Spleen (tissue), 11 donors: Measurements from ENCODE around the gene MANSC4. TPM values are rescaled to one million over a fixed set of nuclear protein-coding genes. Genes with fewer than 3 reads are reported as not detected.

ENCODE experiments used
- DNase-seq: peaks from one replicate; pipeline ENCODE4 v3.0.0-alpha.2; 2020
- H3K27ac ChIP-seq, 8 donors: fragments of 200-600 bp; sonication (generic) in 7 of 8; 1 replicate in 4 of 8; 2 replicates in 4 of 8; pipeline versions ENCODE4 v1.5.0 to v1.8.0; 2016 to 2021; ENCODE audit warnings: inconsistent platforms in 4 of 8, mild to moderate bottlenecking in 4 of 8, moderate library complexity in 1 of 8
- H3K27me3 ChIP-seq, 7 donors: fragments of 200-600 bp; sonication (generic) in 6 of 7; replicated peaks in 1 of 7; 1 replicate in 4 of 7; 2 replicates in 3 of 7; pipeline versions ENCODE4 v1.5.0 to v1.8.0; 2016 to 2021; ENCODE audit warnings: inconsistent platforms in 3 of 7, mild to moderate bottlenecking in 1 of 7
- H3K36me3 ChIP-seq, 6 donors: fragments of 200-600 bp; sonication (generic) in 5 of 6; 1 replicate in 4 of 6; 2 replicates in 2 of 6; pipeline versions ENCODE4 v1.5.0 to v1.8.0; 2016 to 2021; ENCODE audit warnings: inconsistent platforms in 2 of 6
- H3K4me1 ChIP-seq, 6 donors: fragments of 200-600 bp; sonication (generic) in 5 of 6; 1 replicate in 3 of 6; 2 replicates in 3 of 6; pipeline versions ENCODE4 v1.5.0 to v1.8.0; 2016 to 2021; ENCODE audit warnings: inconsistent platforms in 3 of 6
- H3K4me3 ChIP-seq, 8 donors: fragments of 200-600 bp; sonication (generic) in 7 of 8; 1 replicate in 4 of 8; 2 replicates in 4 of 8; pipeline versions ENCODE4 v1.5.0 to v1.8.0; 2016 to 2021; ENCODE audit warnings: inconsistent platforms in 4 of 8, mild to moderate bottlenecking in 4 of 8, moderate library complexity in 2 of 8
- H3K9me3 ChIP-seq, 8 donors: fragments of 200-600 bp; sonication (generic) in 7 of 8; 1 replicate in 4 of 8; 2 replicates in 4 of 8; pipeline versions ENCODE4 v1.5.0 to v1.8.0; 2016 to 2021; ENCODE audit warnings: inconsistent platforms in 4 of 8
- CTCF ChIP-seq, 11 experiments: fragments of 200-600 bp in 7 of 11; fragments of 450-650 bp in 4 of 11; sonication (generic) in 4 of 11; IDR thresholded peaks in 8 of 11; conservative IDR thresholded peaks in 3 of 11; 1 replicate in 7 of 11; 2 replicates in 4 of 11; pipeline versions ENCODE4 v1.4.0 to v1.8.0; 2016 to 2021; ENCODE audit warnings: antibody characterized with exemption in 11 of 11, inconsistent platforms in 4 of 11, mild to moderate bottlenecking in 1 of 11
- POLR2A ChIP-seq, 3 donors: fragments of 450-650 bp; IDR thresholded peaks; one replicate each; pipeline ENCODE4 v1.5.1; 2017; ENCODE audit warnings: antibody characterized with exemption in 3 of 3, mild to moderate bottlenecking in 1 of 3
- POLR2AphosphoS5 ChIP-seq, 3 donors: sonication (generic); formaldehyde crosslinking; IDR thresholded peaks; one replicate each; pipeline ENCODE4 v1.5.1; 2017; ENCODE audit warnings: antibody characterized with exemption in 3 of 3
- WGBS, 5 donors: extraction: QIAGEN DNeasy Blood & Tissue Kit in 3 of 5; methylation state at CpG; one replicate each; pipeline versions ENCODE4 v1.1.5 to v1.1.7; 2013 to 2018; 5-methylcytosine and 5-hydroxymethylcytosine counted together
- intact Hi-C: fragments of 100-400 bp; cut with DNase I; formaldehyde crosslinking; loops from one replicate; pipeline ENCODE4 v1.15.0; 2023; ENCODE audit warnings: low total_unique reads
- polyA plus RNA-seq, 3 donors: library from polyadenylated mRNA; stranded (reverse); fragments of 200-250 nt; gene quantifications; one replicate each; pipeline ENCODE4 v1.2.1, GENCODE V29; 2013
- total RNA-seq, 7 donors: library from RNA; depleted of rRNA in 3 of 7; stranded (reverse); fragments of >200 nt in 3 of 7; fragmentation: NEBNext Ultra II Directional in 4 of 7; extraction: Animal tissue kit (Norgen Biotek cat#: 25700) in 4 of 7; gene quantifications; one replicate each; pipeline versions ENCODE4 v1.1.0 to v1.2.1, GENCODE V29; 2016 to 2021
- donor health status: healthy with polysubstance abuse.
- donor health status: DM: no; HTN: no; CAD: no; lungs with moderate emphysema.
- donor health status: DM: no; HTN: no; CAD: no.
- donor health status: Bipolar disorder and iron deficiency.
- donor health status: healthy.
- donor health status: DM: no; HTN: no; CAD: no.
- donor health status: DM: yes; HTN: yes; CAD: no.

Gene MANSC4
- total and polyA plus RNA-seq, 10 donors, result 0.16 to 0.33 (median 0.24) TPM; not detected in 7

GRCh38 chr12:27777141-27777540 is 2.9 kb downstream of the MANSC4 start:
- TF ChIP-seq POLR2AphosphoS5 (IDR thresholded peaks at IDR 0.05), result no peak
- TF ChIP-seq POLR2A (IDR thresholded peaks at IDR 0.05), result no peak
- TF ChIP-seq CTCF (IDR thresholded peaks at IDR 0.05 in 8 of 11, conservative IDR thresholded peaks at IDR 0.05 in 3 of 11), result no peak
- 90 to 95% (median 94%) methylated on average over 5 of the region's 5 CpGs for whole genome bisulfite sequencing, 5 donors
- H3K27me3 ChIP-seq, result no peaks in the 10 kb centered on the region
- H3K9me3 ChIP-seq, result no peaks in the 10 kb centered on the region
- H3K27ac ChIP-seq, result no peak overlapping the region
- H3K4me3 ChIP-seq, result no peak overlapping the region
- peaks cover 4 to 29% (median 22%) of the 10 kb centered on the region in 6 donors for H3K4me1 ChIP-seq
- intact Hi-C loops, result no loop called here
- DNase-seq, result no peak
- H3K36me3 ChIP-seq, result no peaks in the 10 kb centered on the region

GRCh38 chr12:27772328-27773049 is 7.5 kb downstream of the MANSC4 start:
- no peak for TF ChIP-seq POLR2A (IDR thresholded peaks at IDR 0.05)
- Histone ChIP-seq H3K4me3 (no peak overlapping the region), H3K9me3 (no peaks in the 10 kb centered on the region), H3K27ac (no peak overlapping the region), H3K36me3 (no peaks in the 10 kb centered on the region), H3K27me3 (no peaks in the 10 kb centered on the region), H3K4me1 (no peaks in the 10 kb centered on the region)
- DNase-seq, result no peak
- intact Hi-C loops, result no loop called here
- 65 to 83% (median 72%) methylated on average over 5 of the region's 5 CpGs for WGBS, 5 donors

- H3K4me3 ChIP-seq, result no peak overlapping the region
- H3K4me1 ChIP-seq, result no peaks in the 10 kb centered on the region
- no peak for DNase-seq
- TF ChIP-seq POLR2AphosphoS5 (IDR thresholded peaks at IDR 0.05) (no peak), CTCF (IDR thresholded peaks at IDR 0.05 in 8 of 11, conservative IDR thresholded peaks at IDR 0.05 in 3 of 11) (no peak), POLR2A (IDR thresholded peaks at IDR 0.05) (no peak)
- H3K9me3 ChIP-seq, result no peaks in the 10 kb centered on the region
- intact Hi-C loops, result no loop called here
- H3K27me3 ChIP-seq, result no peaks in the 10 kb centered on the region
- H3K27ac ChIP-seq, result no peak overlapping the region
- H3K36me3 ChIP-seq, result no peaks in the 10 kb centered on the region
- WGBS, 5 donors, result 77 to 88% (median 80%) methylated on average over 3 of the region's 3 CpGs
These were observed 8.3 kb downstream of the MANSC4 start for GRCh38 chr12:27771481-27772327.

GRCh38 chr12:27769142-27769673 is 10.8 kb downstream of the MANSC4 start:
- Histone ChIP-seq H3K9me3 (no peaks in the 10 kb centered on the region), H3K27me3 (no peaks in the 10 kb centered on the region), H3K36me3 (no peaks in the 10 kb centered on the region), H3K27ac (no peak overlapping the region), H3K4me3 (no peak overlapping the region), H3K4me1 (no peaks in the 10 kb centered on the region)
- intact Hi-C loops, result no loop called here
- WGBS, 5 donors, result 75 to 92% (median 90%) methylated on average over 8 of the region's 8 CpGs
- DNase-seq, result no peak
- no peak for TF ChIP-seq POLR2AphosphoS5 (IDR thresholded peaks at IDR 0.05)
- TF ChIP-seq CTCF (IDR thresholded peaks at IDR 0.05 in 8 of 11, conservative IDR thresholded peaks at IDR 0.05 in 3 of 11), result no peak
- TF ChIP-seq POLR2A (IDR thresholded peaks at IDR 0.05), result no peak
